ENCODE data around the gene GARNL3. TPM values are rescaled to one million over a fixed set of nuclear protein-coding genes. Genes with fewer than 3 reads are reported as not detected.

The GARNL3 gene
- total and polyA plus RNA-seq, 2 donors from 2014 or later, result 2.6 to 10.2 TPM

DNA sequence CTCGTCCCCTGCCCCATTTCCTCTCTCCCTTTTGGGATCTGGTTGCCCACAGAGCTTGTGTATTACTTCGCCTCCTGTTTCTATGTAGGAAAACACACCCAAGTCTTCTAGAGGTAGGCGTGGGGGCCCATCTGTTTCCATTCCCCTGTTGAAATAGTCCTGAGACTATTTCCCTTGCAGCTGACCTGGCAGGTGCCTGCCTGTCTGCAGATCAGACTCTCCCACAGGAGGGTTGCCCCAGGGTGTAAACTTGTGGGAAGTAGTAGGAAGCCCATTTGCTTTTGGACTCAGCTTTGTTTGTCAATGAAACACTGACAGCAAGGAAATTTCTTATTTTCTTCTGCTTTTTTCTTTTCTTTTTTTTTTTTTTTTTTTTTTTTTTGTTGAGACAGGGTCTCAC lies 16.3 kb upstream of the GARNL3 start:
- Histone ChIP-seq H3K9me3 (ENCODE audit: control insufficient read depth in 2 of 3, insufficient read depth in 1 of 3, low read length in 3 of 3) (no peaks in the 10 kb centered on the region), H3K27ac (ENCODE audit: low read depth in 2 of 2, low read length in 2 of 2) (no peak overlapping the region), H3K27me3 (ENCODE audit: control insufficient read depth, insufficient read depth, low read length) (no peaks in the 10 kb centered on the region), H3K36me3 (ENCODE audit: control insufficient read depth in 2 of 3, insufficient read depth in 3 of 3, low read length in 3 of 3) (no peaks in the 10 kb centered on the region), H3K4me1 (ENCODE audit: control insufficient read depth in 2 of 3, insufficient read depth in 2 of 3, low read depth in 1 of 3, low read length in 3 of 3) (peaks cover 0 to 3% (median 0%) of the 10 kb centered on the region in 3 donors), H3K4me3 (ENCODE audit: low read length in 3 of 3) (no peak overlapping the region), H3K9ac (ENCODE audit: low read length in 3 of 3) (no peak overlapping the region)
- intact Hi-C loops (cut with DNase I), result no loop called here
- FAIRE-seq (no peak), DNase-seq (no peak)
- TF ChIP-seq, protein P1, sequence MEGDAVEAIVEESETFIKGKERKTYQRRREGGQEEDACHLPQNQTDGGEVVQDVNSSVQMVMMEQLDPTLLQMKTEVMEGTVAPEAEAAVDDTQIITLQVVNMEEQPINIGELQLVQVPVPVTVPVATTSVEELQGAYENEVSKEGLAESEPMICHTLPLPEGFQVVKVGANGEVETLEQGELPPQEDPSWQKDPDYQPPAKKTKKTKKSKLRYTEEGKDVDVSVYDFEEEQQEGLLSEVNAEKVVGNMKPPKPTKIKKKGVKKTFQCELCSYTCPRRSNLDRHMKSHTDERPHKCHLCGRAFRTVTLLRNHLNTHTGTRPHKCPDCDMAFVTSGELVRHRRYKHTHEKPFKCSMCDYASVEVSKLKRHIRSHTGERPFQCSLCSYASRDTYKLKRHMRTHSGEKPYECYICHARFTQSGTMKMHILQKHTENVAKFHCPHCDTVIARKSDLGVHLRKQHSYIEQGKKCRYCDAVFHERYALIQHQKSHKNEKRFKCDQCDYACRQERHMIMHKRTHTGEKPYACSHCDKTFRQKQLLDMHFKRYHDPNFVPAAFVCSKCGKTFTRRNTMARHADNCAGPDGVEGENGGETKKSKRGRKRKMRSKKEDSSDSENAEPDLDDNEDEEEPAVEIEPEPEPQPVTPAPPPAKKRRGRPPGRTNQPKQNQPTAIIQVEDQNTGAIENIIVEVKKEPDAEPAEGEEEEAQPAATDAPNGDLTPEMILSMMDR (IDR thresholded peaks at IDR 0.05; ENCODE audit: borderline replicate concordance, extremely low read depth, insufficient read depth), result no peak

DNA sequence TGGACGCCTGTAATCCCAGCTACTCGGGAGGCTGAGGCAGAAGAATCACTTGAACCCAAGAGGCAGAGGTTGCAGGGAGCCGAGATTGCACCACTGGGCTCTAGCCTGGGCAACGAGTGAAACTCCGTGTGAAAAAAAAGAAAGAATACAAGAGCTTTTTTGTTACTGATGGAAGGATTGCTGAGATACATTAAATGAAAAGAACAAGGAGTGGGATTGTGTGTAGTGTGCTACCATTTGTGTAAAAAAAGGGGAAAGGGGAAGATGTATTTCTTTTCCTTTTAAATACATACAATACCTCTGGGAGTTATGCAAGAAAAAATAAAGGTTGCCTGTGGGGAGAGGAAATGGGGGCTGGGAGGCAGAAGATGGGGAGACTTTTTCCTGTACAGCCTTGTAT lies 14.7 kb upstream of the GARNL3 start:
- H3K9ac ChIP-seq (ENCODE audit: low read length in 3 of 3), result no peak overlapping the region
- peaks cover 0 to 3% (median 0%) of the 10 kb centered on the region in 3 donors for H3K4me1 ChIP-seq (ENCODE audit: control insufficient read depth in 2 of 3, insufficient read depth in 2 of 3, low read depth in 1 of 3, low read length in 3 of 3)
- no peaks in the 10 kb centered on the region for H3K9me3 ChIP-seq (ENCODE audit: control insufficient read depth in 2 of 3, insufficient read depth in 1 of 3, low read length in 3 of 3)
- no peak overlapping the region for H3K27ac ChIP-seq (ENCODE audit: low read depth in 2 of 2, low read length in 2 of 2)
- H3K36me3 ChIP-seq (ENCODE audit: control insufficient read depth in 2 of 3, insufficient read depth in 3 of 3, low read length in 3 of 3), result no peaks in the 10 kb centered on the region
- FAIRE-seq (no peak), DNase-seq (no peak)
- TF ChIP-seq, protein P1 (IDR thresholded peaks at IDR 0.05; ENCODE audit: borderline replicate concordance, extremely low read depth, insufficient read depth), result no peak
- intact Hi-C loops (cut with DNase I), result no loop called here
- no peaks in the 10 kb centered on the region for H3K27me3 ChIP-seq (ENCODE audit: control insufficient read depth, insufficient read depth, low read length)
- H3K4me3 ChIP-seq (ENCODE audit: low read length in 3 of 3), result no peak overlapping the region

DNA sequence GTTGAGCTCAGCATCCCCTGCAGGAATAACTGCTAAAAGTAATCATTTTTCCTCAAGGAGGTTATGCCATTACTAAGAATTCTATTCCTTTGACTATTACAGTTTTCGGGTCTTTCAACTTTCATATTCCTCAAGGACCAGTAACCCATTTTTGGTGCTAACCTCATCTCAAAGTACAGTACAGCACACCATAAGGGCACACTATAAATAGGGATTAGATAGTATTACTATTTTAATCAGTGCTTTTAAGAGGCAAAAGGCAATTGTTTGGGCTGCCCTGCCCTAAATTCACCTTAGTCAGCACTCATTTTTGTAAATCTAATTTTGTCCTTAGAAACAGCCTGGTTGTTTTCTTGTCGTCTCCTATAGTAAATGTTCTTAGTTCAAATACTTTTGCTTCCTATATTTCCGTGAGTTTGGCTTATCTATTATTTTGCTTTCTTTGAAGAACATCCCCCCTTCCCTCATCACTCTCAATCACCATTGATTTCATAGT lies 13.6 kb upstream of the GARNL3 start:
- TF ChIP-seq, protein P1 (IDR thresholded peaks at IDR 0.05; ENCODE audit: borderline replicate concordance, extremely low read depth, insufficient read depth), result no peak
- intact Hi-C loops (cut with DNase I), result no loop called here
- Histone ChIP-seq H3K27me3 (ENCODE audit: control insufficient read depth, insufficient read depth, low read length) (no peaks in the 10 kb centered on the region), H3K27ac (ENCODE audit: low read depth in 2 of 2, low read length in 2 of 2) (no peak overlapping the region), H3K4me3 (ENCODE audit: low read length in 3 of 3) (no peak overlapping the region), H3K9ac (ENCODE audit: low read length in 3 of 3) (no peak overlapping the region), H3K36me3 (ENCODE audit: control insufficient read depth in 2 of 3, insufficient read depth in 3 of 3, low read length in 3 of 3) (no peaks in the 10 kb centered on the region), H3K4me1 (ENCODE audit: control insufficient read depth in 2 of 3, insufficient read depth in 2 of 3, low read depth in 1 of 3, low read length in 3 of 3) (peaks cover 0 to 1% (median 0%) of the 10 kb centered on the region in 3 donors), H3K9me3 (ENCODE audit: control insufficient read depth in 2 of 3, insufficient read depth in 1 of 3, low read length in 3 of 3) (no peaks in the 10 kb centered on the region)
- FAIRE-seq, result no peak
- no peak for DNase-seq
